Measurements from ENCODE around the gene RPS2.
"Not testable (repeated sequence)": the region's sequence is repeated elsewhere in the genome, so short reads cannot be mapped to it uniquely, and the experiment has no call there.

RPS2 gene

DNA sequence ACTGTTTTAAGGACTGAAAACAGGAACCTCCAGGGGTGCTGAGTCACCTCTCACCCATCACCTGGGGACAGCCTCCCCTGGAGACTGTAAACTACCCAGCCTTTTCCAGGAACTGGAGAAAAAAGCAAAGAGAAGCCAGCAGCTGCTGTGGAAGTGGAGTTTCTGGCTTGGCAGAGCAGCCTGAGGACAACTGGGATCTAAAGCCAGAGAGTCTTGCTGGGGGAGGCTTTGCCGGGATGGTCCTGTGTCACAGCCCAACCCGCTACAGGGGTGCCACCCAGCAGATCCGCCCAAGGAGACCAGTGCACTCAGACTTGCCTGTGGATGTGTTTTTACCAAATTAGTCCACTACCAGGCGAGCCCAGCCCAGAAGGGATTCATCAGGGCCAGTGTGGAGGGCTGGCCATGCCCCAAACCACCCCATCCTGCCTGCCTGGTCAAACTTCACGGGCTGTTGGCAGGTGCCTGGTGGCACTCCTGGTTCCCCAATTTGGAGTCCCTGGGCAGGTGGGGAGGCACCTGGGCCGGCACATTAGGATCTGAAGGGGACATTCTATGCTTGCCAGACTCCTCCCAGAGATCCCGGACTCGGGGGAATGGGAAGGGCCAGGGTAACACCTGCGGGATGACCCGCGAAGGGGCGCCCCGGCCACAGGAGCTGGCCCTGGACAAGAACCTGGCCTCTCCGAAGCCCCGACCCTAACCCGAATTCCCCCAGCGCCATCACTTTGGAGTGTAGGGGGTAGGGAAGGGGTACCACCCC is 22.4 kb downstream of the RPS2 start:
- Histone ChIP-seq H3K36me3 (peaks cover 16% of the 10 kb centered on the region), H3K9me3 (ENCODE audit: severe bottlenecking) (no peaks in the 10 kb centered on the region), H3K27me3 (ENCODE audit: insufficient read depth, low read depth, severe bottlenecking) (no peaks in the 10 kb centered on the region), H3K27ac (no peak overlapping the region; the same call in 1 of the 2 replicates), H3K4me3 (ENCODE audit: low read depth, low read length) (peak overlapping the region; percentile 76)
- DNase-seq: no peak
- TF ChIP-seq, protein P1, sequence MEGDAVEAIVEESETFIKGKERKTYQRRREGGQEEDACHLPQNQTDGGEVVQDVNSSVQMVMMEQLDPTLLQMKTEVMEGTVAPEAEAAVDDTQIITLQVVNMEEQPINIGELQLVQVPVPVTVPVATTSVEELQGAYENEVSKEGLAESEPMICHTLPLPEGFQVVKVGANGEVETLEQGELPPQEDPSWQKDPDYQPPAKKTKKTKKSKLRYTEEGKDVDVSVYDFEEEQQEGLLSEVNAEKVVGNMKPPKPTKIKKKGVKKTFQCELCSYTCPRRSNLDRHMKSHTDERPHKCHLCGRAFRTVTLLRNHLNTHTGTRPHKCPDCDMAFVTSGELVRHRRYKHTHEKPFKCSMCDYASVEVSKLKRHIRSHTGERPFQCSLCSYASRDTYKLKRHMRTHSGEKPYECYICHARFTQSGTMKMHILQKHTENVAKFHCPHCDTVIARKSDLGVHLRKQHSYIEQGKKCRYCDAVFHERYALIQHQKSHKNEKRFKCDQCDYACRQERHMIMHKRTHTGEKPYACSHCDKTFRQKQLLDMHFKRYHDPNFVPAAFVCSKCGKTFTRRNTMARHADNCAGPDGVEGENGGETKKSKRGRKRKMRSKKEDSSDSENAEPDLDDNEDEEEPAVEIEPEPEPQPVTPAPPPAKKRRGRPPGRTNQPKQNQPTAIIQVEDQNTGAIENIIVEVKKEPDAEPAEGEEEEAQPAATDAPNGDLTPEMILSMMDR (IDR thresholded peaks at IDR 0.05; ENCODE audit: low read depth, low read length): no peak

DNA sequence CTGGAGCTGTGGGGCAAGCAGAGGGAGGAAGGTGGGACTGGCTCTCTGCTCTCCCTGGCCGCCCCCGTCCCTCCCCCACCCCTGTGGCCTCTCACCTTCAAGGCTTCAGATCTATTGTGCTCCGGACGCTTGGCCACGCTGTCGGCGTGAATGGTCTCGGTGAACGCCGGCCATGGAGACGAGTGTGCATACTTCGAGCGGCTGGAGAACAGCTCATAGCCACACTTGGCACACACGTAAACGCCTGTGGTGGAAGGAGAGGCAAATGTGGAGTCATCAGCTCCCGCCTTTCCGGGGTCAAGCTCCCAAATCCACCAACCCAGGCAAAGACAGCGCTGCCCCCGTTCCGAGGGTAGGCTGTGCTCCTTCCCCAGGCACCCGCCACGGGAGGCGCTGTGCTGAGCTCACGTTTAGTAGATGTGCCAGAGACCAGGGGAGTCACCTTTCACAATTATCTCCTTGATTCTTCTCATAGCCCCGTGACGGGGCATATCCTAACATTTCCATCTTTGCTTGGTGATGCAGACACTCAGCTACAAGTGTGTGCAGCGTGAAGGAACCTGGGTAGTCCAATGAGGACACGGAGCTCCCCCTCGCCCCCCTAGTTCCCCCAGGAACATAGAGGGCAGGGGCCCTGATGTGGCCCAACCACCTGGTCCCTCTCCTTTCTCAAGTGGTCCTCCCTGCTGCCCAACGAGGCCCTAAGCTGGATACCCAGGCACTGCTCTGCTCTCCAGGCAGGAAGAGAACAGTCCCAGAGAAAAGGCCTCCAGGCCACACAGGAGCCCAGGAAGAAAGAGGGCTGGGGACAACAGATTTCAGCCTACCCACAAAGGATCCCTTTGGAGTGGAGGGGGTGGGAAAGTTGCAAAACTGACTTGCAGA is 23.2 kb downstream of the RPS2 start:
- no peak overlapping the region for H3K4me3 ChIP-seq (ENCODE audit: low read depth, low read length)
- TF ChIP-seq, protein P1 (IDR thresholded peaks at IDR 0.05; ENCODE audit: low read depth, low read length): peak; percentile 31

DNA sequence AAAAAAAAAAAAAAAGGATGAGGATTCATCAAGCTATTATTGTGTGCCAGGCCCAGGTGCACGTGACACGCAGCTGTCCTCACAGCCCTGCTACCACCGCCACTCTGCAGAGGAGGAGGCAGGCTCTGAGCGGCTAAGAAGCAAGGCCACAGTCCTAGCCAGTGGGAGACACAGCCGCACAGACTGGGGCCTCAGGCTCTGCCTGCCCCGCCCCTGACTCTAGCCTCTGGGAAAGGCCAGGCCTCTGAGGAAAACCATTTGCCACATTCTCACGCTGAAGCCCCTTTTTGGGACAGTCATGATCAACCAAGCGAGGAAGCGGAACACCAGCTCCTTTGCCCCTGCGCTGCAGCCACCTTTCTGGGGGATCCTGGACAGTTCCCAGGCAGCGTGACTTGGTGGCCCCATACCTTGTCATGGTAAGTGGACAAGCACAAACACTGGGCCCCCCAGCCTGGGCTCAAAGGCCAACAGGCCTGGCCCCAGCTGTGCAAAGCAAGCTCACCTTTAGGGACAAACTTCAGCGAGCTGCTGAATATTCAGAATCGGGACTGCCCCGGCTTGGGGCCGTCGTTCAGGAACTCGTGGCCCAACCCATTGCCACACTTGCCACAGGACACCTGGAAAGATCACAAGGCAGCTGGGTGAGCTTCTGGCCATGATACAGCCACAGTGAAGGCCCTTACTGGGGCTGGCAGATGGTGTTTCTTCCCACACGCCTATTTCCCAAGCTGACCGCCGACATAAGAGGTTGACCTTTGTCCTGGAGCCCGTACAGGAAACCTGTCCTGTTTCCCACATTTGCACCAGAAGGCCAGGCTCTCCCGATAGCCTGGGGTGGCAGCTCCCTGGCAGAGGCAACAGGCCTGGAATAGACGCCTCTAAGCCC is 24.1 kb downstream of the RPS2 start:
- H3K27me3 ChIP-seq (ENCODE audit: insufficient read depth, low read depth, severe bottlenecking): no peaks in the 10 kb centered on the region
- no peak for DNase-seq
- H3K9me3 ChIP-seq (ENCODE audit: severe bottlenecking): no peaks in the 10 kb centered on the region
- TF ChIP-seq, protein P1 (IDR thresholded peaks at IDR 0.05; ENCODE audit: low read depth, low read length): no peak
- peaks cover 16% of the 10 kb centered on the region for H3K36me3 ChIP-seq
- H3K27ac ChIP-seq: no peak overlapping the region
- no peak overlapping the region for H3K4me3 ChIP-seq (ENCODE audit: low read depth, low read length)

More for the DNA sequence above, 23.2 kb downstream of the RPS2 start:
- Histone ChIP-seq H3K9me3 (ENCODE audit: severe bottlenecking) (no peaks in the 10 kb centered on the region), H3K36me3 (peaks cover 16% of the 10 kb centered on the region), H3K27ac (no peak overlapping the region), H3K27me3 (ENCODE audit: insufficient read depth, low read depth, severe bottlenecking) (no peaks in the 10 kb centered on the region)
- DNase-seq: no peak

DNA sequence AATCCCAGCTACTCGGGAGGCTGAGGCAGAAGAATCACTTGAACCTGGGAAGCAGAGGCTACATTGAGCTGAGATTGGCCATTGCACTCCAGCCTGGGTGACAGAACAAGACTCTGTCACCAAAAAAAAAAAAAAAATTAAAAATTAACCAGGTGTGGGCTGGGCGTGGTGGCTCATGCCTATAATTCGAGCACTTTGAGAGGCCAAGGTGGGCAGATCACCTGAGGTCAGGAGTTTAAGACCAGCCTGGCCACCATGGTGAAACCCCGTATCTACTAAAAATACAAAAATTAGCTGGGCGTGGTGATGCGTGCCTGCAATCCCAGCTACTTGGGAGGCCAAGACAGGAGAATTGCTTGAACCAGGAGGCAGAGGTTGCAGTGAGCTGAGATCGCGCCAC is 24.8 kb downstream of the RPS2 start:
- not testable (repeated sequence) for DNase-seq
- peaks cover 16% of the 10 kb centered on the region for H3K36me3 ChIP-seq

DNA sequence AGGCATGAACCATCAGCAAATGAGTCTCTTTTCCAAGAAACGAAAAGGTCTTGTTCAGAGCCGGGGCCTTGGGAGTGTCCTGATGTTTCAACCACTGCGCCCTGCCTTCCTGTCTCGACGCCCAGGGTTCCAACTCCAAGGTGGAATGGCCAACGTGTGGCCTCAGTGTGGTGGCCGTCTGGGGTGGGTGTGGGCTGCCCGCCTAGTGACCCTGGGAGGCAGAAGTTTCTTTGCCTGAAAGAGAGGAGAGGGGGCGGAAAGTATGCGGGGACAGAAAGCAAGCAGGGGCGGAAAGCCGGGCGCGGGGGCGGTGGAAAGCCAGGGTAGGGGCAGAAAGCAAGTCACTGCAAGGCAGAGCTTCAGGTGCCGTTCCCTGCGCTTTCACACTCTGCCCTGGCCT is 25.7 kb downstream of the RPS2 start:
- no peak overlapping the region for H3K27ac ChIP-seq
- no peak for DNase-seq
- no peaks in the 10 kb centered on the region for H3K9me3 ChIP-seq (ENCODE audit: severe bottlenecking)
- no peaks in the 10 kb centered on the region for H3K27me3 ChIP-seq (ENCODE audit: insufficient read depth, low read depth, severe bottlenecking)
- peaks cover 16% of the 10 kb centered on the region for H3K36me3 ChIP-seq
- TF ChIP-seq, protein P1 (IDR thresholded peaks at IDR 0.05; ENCODE audit: low read depth, low read length): no peak
- H3K4me3 ChIP-seq (ENCODE audit: low read depth, low read length): no peak overlapping the region

More for the DNA sequence above, 24.8 kb downstream of the RPS2 start:
- not testable (repeated sequence) for H3K27me3 ChIP-seq (ENCODE audit: insufficient read depth, low read depth, severe bottlenecking); H3K27ac ChIP-seq; H3K4me3 ChIP-seq (ENCODE audit: low read depth, low read length); H3K9me3 ChIP-seq (ENCODE audit: severe bottlenecking)

Data from WERI-Rb-1 (cell line).